PC-3 (cell line): ENCODE results near the gene GLG1.

Experiments
- CTCF ChIP-seq: fragments of 300-600 bp; sonication (generic); conservative IDR thresholded peaks from 2 replicates; pipeline ENCODE4 v1.5.1; 2017; ENCODE audit warnings: antibody characterized with exemption, low read depth, mild to moderate bottlenecking, low read length
- EZH2 ChIP-seq: fragments of 300-600 bp; sonication (generic); IDR thresholded peaks from one replicate; pipeline ENCODE4 v1.6.1; 2017; ENCODE audit warnings: antibody characterized with exemption, mild to moderate bottlenecking, low read length; ENCODE audit not compliant: unreplicated experiment
- EZH2phosphoT487 ChIP-seq: fragments of 300-600 bp; sonication (generic); IDR thresholded peaks from 2 replicates; pipeline ENCODE4 v1.6.1; 2018; ENCODE audit warnings: mild to moderate bottlenecking, antibody characterized with exemption, low read length, borderline replicate concordance

DNA sequence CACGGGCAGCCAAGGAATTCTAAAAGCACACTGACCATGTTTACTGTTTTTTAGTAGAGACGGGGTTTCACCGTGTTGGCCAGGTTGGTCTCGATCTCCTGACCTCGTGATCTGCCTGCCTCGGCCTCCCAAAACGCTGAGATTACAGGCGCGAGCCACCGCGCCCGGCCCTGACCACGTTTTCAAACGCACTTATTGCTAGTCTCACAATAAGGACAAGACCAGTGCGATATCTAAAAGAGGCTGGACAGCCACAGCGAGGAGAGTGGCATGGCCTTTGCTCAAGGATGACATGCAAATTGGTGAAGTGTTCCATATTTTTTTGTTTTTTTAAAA, 150.7 kb downstream of the GLG1 start:
- no peak for TF ChIP-seq CTCF
- no peak for TF ChIP-seq EZH2
- no peak for TF ChIP-seq EZH2phosphoT487
